HepG2 (cell line): Measurements from ENCODE around the gene GPR61. TPM values are rescaled to one million over a fixed set of nuclear protein-coding genes. Genes with fewer than 3 reads are reported as not detected.

ENCODE experiments used
- CSRNP2 ChIP-seq: sonication (generic); formaldehyde crosslinking; conservative IDR thresholded peaks from 2 replicates; pipeline ENCODE4 v1.8.0; 2022; ENCODE audit warnings: low read depth, missing genetic modification reagents
- KDM1A ChIP-seq: IDR thresholded peaks from 2 replicates; pipeline ENCODE4 v1.6.1; 2016; ENCODE audit warnings: missing compliant biosample characterization
- MED1 ChIP-seq: sonication (generic); formaldehyde crosslinking; IDR thresholded peaks from 2 replicates; pipeline ENCODE4 v1.4.0; 2020; ENCODE audit warnings: missing genetic modification reagents
- PHF20 ChIP-seq: sonication (generic); formaldehyde crosslinking; IDR thresholded peaks from 2 replicates; pipeline ENCODE4 v1.5.0; 2020; ENCODE audit warnings: mild to moderate bottlenecking, missing genetic modification reagents
- PRDM10 ChIP-seq: sonication (generic); formaldehyde crosslinking; IDR thresholded peaks from 2 replicates; pipeline ENCODE4 v1.4.0; 2020; ENCODE audit warnings: low read depth, missing genetic modification reagents
- RCOR2 ChIP-seq: IDR thresholded peaks from 2 replicates; pipeline ENCODE4 v1.6.1; 2016; ENCODE audit warnings: missing biosample characterization, missing genetic modification reagents
- RXRB ChIP-seq: IDR thresholded peaks from 2 replicates; pipeline ENCODE4 v1.6.1; 2016; ENCODE audit warnings: borderline replicate concordance, missing genetic modification reagents, missing compliant biosample characterization
- SKI ChIP-seq: fragments of 450-650 bp; IDR thresholded peaks from one replicate; pipeline ENCODE4 v1.6.1; 2018; ENCODE audit warnings: mild to moderate bottlenecking; ENCODE audit not compliant: partially characterized antibody
- SSRP1 ChIP-seq: IDR thresholded peaks from 2 replicates; pipeline ENCODE4 v1.6.1; 2016; ENCODE audit warnings: control low read depth
- YEATS4 ChIP-seq: sonication (generic); formaldehyde crosslinking; IDR thresholded peaks from 2 replicates; pipeline ENCODE4 v1.4.0; 2020; ENCODE audit warnings: missing genetic modification reagents, borderline replicate concordance
- ZNF12 ChIP-seq: sonication (generic); formaldehyde crosslinking; IDR thresholded peaks from 2 replicates; pipeline ENCODE4 v1.5.0; 2020; ENCODE audit warnings: missing genetic modification reagents
- ZNF329 ChIP-seq: sonication (generic); formaldehyde crosslinking; IDR thresholded peaks from 2 replicates; pipeline ENCODE4 v1.9.0; 2021; ENCODE audit warnings: low read depth, mild to moderate bottlenecking, missing genetic modification reagents
- ZNF710 ChIP-seq: sonication (generic); formaldehyde crosslinking; IDR thresholded peaks from 2 replicates; pipeline ENCODE4 v1.5.0; 2020; ENCODE audit warnings: mild to moderate bottlenecking, missing genetic modification reagents, borderline replicate concordance
- ZNF780A ChIP-seq: sonication (generic); formaldehyde crosslinking; IDR thresholded peaks from 2 replicates; pipeline ENCODE4 v1.8.0; 2022; ENCODE audit warnings: mild to moderate bottlenecking, missing genetic modification reagents, moderate library complexity
- ZSCAN22 ChIP-seq: sonication (generic); formaldehyde crosslinking; IDR thresholded peaks from 2 replicates; pipeline ENCODE4 v1.4.0; 2020; ENCODE audit warnings: mild to moderate bottlenecking, missing genetic modification reagents
- polyA plus RNA-seq, 8 experiments: library from polyadenylated mRNA; depleted of rRNA in 3 of 8; stranded (reverse) in 7 of 8; unstranded in 1 of 8; fragments of >200 nt; fragmentation: Illumina TruSeq in 4 of 8; extraction: Trizol in 4 of 8; gene quantifications; 2 replicates each; pipeline versions ENCODE4 v1.2.1 to v1.2.3, GENCODE V29; 2011 to 2016; ENCODE audit warnings: low read depth in 4 of 8, missing spikeins in 1 of 8, mixed read lengths in 1 of 8; ENCODE audit not compliant: insufficient read depth in 1 of 8
- total RNA-seq, 5 experiments: library from RNA; depleted of rRNA; stranded (reverse); fragments of >200 nt; fragmentation: Illumina TruSeq; extraction: Trizol; gene quantifications; 2 replicates each; pipeline ENCODE4 v1.2.3, GENCODE V29; 2016; ENCODE audit warnings: low read depth in 1 of 5
- TF ChIP-seq, protein P1 (sequence below): sonication (generic); formaldehyde crosslinking; conservative IDR thresholded peaks from 2 replicates; pipeline ENCODE4 v1.4.0; 2020; ENCODE audit warnings: mild to moderate bottlenecking, missing genetic modification reagents, moderate library complexity
- TF ChIP-seq, protein P2 (sequence below): IDR thresholded peaks from 2 replicates; pipeline ENCODE4 v1.6.1; 2016; ENCODE audit warnings: missing genetic modification reagents, missing compliant biosample characterization
- TF ChIP-seq, protein P3 (sequence below): sonication (generic); formaldehyde crosslinking; IDR thresholded peaks from 2 replicates; pipeline ENCODE4 v1.4.0; 2020; ENCODE audit warnings: mild to moderate bottlenecking, missing genetic modification reagents

GPR61 gene
- total and polyA plus RNA-seq, 2 of the 13 experiments (the other 11 are each of a cell fraction or from before 2014, with no cell fraction given) = not detected

- TF ChIP-seq RXRB (CRISPR knock-in tag) (peak; percentile 67), SSRP1 (no peak), PHF20 (CRISPR knock-in tag) (no peak), KDM1A (CRISPR knock-in tag) (no peak), ZNF12 (CRISPR knock-in tag) (no peak), ZNF329 (CRISPR knock-in tag) (no peak), CSRNP2 (CRISPR knock-in tag) (no peak), ZNF710 (CRISPR knock-in tag) (peak; percentile 62; the same call in 1 of the 2 replicates), YEATS4 (CRISPR knock-in tag) (no peak), PRDM10 (CRISPR knock-in tag) (no peak), RCOR2 (no peak), ZSCAN22 (CRISPR knock-in tag) (no peak), ZNF780A (CRISPR knock-in tag) (no peak), MED1 (peak; percentile 23; the same call in 1 of the 2 replicates), SKI (no peak)
- TF ChIP-seq, protein P1, sequence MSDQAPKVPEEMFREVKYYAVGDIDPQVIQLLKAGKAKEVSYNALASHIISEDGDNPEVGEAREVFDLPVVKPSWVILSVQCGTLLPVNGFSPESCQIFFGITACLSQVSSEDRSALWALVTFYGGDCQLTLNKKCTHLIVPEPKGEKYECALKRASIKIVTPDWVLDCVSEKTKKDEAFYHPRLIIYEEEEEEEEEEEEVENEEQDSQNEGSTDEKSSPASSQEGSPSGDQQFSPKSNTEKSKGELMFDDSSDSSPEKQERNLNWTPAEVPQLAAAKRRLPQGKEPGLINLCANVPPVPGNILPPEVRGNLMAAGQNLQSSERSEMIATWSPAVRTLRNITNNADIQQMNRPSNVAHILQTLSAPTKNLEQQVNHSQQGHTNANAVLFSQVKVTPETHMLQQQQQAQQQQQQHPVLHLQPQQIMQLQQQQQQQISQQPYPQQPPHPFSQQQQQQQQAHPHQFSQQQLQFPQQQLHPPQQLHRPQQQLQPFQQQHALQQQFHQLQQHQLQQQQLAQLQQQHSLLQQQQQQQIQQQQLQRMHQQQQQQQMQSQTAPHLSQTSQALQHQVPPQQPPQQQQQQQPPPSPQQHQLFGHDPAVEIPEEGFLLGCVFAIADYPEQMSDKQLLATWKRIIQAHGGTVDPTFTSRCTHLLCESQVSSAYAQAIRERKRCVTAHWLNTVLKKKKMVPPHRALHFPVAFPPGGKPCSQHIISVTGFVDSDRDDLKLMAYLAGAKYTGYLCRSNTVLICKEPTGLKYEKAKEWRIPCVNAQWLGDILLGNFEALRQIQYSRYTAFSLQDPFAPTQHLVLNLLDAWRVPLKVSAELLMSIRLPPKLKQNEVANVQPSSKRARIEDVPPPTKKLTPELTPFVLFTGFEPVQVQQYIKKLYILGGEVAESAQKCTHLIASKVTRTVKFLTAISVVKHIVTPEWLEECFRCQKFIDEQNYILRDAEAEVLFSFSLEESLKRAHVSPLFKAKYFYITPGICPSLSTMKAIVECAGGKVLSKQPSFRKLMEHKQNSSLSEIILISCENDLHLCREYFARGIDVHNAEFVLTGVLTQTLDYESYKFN (CRISPR knock-in tag) = peak; percentile 26; the same call in 1 of the 2 replicates
- TF ChIP-seq, protein P2, sequence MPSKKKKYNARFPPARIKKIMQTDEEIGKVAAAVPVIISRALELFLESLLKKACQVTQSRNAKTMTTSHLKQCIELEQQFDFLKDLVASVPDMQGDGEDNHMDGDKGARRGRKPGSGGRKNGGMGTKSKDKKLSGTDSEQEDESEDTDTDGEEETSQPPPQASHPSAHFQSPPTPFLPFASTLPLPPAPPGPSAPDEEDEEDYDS = no peak
- TF ChIP-seq, protein P3, sequence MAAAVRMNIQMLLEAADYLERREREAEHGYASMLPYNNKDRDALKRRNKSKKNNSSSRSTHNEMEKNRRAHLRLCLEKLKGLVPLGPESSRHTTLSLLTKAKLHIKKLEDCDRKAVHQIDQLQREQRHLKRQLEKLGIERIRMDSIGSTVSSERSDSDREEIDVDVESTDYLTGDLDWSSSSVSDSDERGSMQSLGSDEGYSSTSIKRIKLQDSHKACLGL (CRISPR knock-in tag) = no peak
These were observed 49.5 kb downstream of the GPR61 start (continued) for GRCh38 chr1:109589177-109589576.
